ENCODE data around the gene RNF182. TPM values are rescaled to one million over a fixed set of nuclear protein-coding genes. Genes with fewer than 3 reads are reported as not detected.

RNF182 gene
- total and polyA plus RNA-seq, 2 donors (not counting 1 experiment from before 2014, with no cell fraction given): 0.10 TPM; not detected in 1

- H3K36me3 ChIP-seq (replicated peaks in 1 of 2; ENCODE audit: control extremely low read depth in 1 of 2, control insufficient read depth in 1 of 2, extremely low read depth in 1 of 2, insufficient read depth in 2 of 2, low read length in 1 of 2): no peaks in the 10 kb centered on the region
- H4K20me1 ChIP-seq (ENCODE audit: control insufficient read depth, insufficient read depth, low read length, poor library complexity, severe bottlenecking): no peaks in the 10 kb centered on the region
- Mint-ChIP-seq H3K27me3 (peaks cover 16% of the 10 kb centered on the region), H3K9me3 (ENCODE audit: insufficient read depth) (no peaks in the 10 kb centered on the region), H3K27ac (no peak overlapping the region), H3K4me3 (no peak overlapping the region), H3K4me1 (peaks cover 5% of the 10 kb centered on the region)
- H2AFZ ChIP-seq (ENCODE audit: insufficient read depth, low read depth, low read length, poor library complexity, severe bottlenecking): no peak overlapping the region
- H3K9me3 ChIP-seq (ENCODE audit: control extremely low read depth in 1 of 3, control insufficient read depth in 2 of 3, insufficient read depth in 1 of 3, low read length in 2 of 3): no peaks in the 10 kb centered on the region
- H3K4me3 ChIP-seq (ENCODE audit: control extremely low read depth in 1 of 5, extremely low read depth in 1 of 5, insufficient read depth in 1 of 5, low read depth in 2 of 5, low read length in 4 of 5): no peak overlapping the region
- DNase-seq (no peak), ATAC-seq (ENCODE audit: low read depth) (no peak)
- 80% methylated on average over 1 of the region's 8 CpGs for WGBS (ENCODE audit: insufficient coverage)
- H3K4me1 ChIP-seq (ENCODE audit: control insufficient read depth in 2 of 2, insufficient read depth in 2 of 2, low read length in 2 of 2): no peaks in the 10 kb centered on the region
- peaks cover 0 to 9% (median 2%) of the 10 kb centered on the region in 4 experiments for H3K27me3 ChIP-seq (replicated peaks in 1 of 4; ENCODE audit: control extremely low read depth in 1 of 4, control insufficient read depth in 3 of 4, insufficient read depth in 4 of 4, low read length in 3 of 4)
- TF ChIP-seq CTCF (IDR thresholded peaks at IDR 0.05) (no peak), EZH2 (IDR thresholded peaks at IDR 0.05; ENCODE audit: borderline replicate concordance, insufficient read depth, low read depth, low read length, poor library complexity, severe bottlenecking) (no peak)
- no peaks in the 10 kb centered on the region for H3K79me2 ChIP-seq (ENCODE audit: control insufficient read depth, insufficient read depth, low read length)
- POLR2A ChIA-PET: interaction anchor here (0.7 kb wide), 1 partner anchor 1439 kb away, joined by 16 read pairs; no protein-coding TSS in a partner anchor
- CTCF ChIA-PET: interaction anchor here (0.6 to 13.0 kb wide), 14 partner anchors 10 to 1711 kb away, joined by 3 to 230 read pairs (median 4); partner anchors contain the start of genes CD83 and RNF182
- no peak overlapping the region for H3K27ac ChIP-seq (ENCODE audit: low read length in 2 of 2)
- no peak overlapping the region for H3K9ac ChIP-seq (ENCODE audit: low read length)
- intact Hi-C loops (cut with micrococcal nuclease): loop anchor here (1.0 kb wide), 1 partner anchor 154 kb away; no protein-coding TSS in a partner anchor
- H3K4me2 ChIP-seq (replicated peaks; ENCODE audit: low read depth, low read length, poor library complexity, severe bottlenecking): no peak overlapping the region
Measured at GRCh38 chr6:13913226-13914001, 11.3 kb upstream of the RNF182 start.

GRCh38 chr6:13914351-13914750 is 10.4 kb upstream of the RNF182 start:
- Histone ChIP-seq H2AFZ (ENCODE audit: insufficient read depth, low read depth, low read length, poor library complexity, severe bottlenecking) (no peak overlapping the region), H3K79me2 (ENCODE audit: control insufficient read depth, insufficient read depth, low read length) (no peaks in the 10 kb centered on the region), H3K36me3 (replicated peaks in 1 of 2; ENCODE audit: control extremely low read depth in 1 of 2, control insufficient read depth in 1 of 2, extremely low read depth in 1 of 2, insufficient read depth in 2 of 2, low read length in 1 of 2) (no peaks in the 10 kb centered on the region), H3K27me3 (replicated peaks in 1 of 4; ENCODE audit: control extremely low read depth in 1 of 4, control insufficient read depth in 3 of 4, insufficient read depth in 4 of 4, low read length in 3 of 4) (peaks cover 0 to 9% (median 2%) of the 10 kb centered on the region in 4 experiments), H3K9me3 (ENCODE audit: control extremely low read depth in 1 of 3, control insufficient read depth in 2 of 3, insufficient read depth in 1 of 3, low read length in 2 of 3) (no peaks in the 10 kb centered on the region), H4K20me1 (ENCODE audit: control insufficient read depth, insufficient read depth, low read length, poor library complexity, severe bottlenecking) (no peaks in the 10 kb centered on the region), H3K4me3 (ENCODE audit: control extremely low read depth in 1 of 5, extremely low read depth in 1 of 5, insufficient read depth in 1 of 5, low read depth in 2 of 5, low read length in 4 of 5) (no peak overlapping the region), H3K4me1 (ENCODE audit: control insufficient read depth in 2 of 2, insufficient read depth in 2 of 2, low read length in 2 of 2) (no peaks in the 10 kb centered on the region), H3K9ac (ENCODE audit: low read length) (no peak overlapping the region), H3K4me2 (replicated peaks; ENCODE audit: low read depth, low read length, poor library complexity, severe bottlenecking) (no peak overlapping the region), H3K27ac (ENCODE audit: low read length in 2 of 2) (no peak overlapping the region)
- Mint-ChIP-seq H3K27me3 (peaks cover 16% of the 10 kb centered on the region), H3K27ac (no peak overlapping the region), H3K4me1 (peaks cover 3% of the 10 kb centered on the region), H3K4me3 (no peak overlapping the region), H3K9me3 (ENCODE audit: insufficient read depth) (no peaks in the 10 kb centered on the region)
- CTCF ChIA-PET: interaction anchor here (1.4 to 13.0 kb wide), 2 partner anchors 137 to 150 kb away, joined by 3 to 230 read pairs; no protein-coding TSS in a partner anchor
- DNase-seq (no peak), ATAC-seq (ENCODE audit: low read depth) (no peak)
- 100% methylated on average over 2 of the region's 2 CpGs for WGBS (ENCODE audit: insufficient coverage)
- TF ChIP-seq CTCF (IDR thresholded peaks at IDR 0.05) (no peak), EZH2 (IDR thresholded peaks at IDR 0.05; ENCODE audit: borderline replicate concordance, insufficient read depth, low read depth, low read length, poor library complexity, severe bottlenecking) (no peak)
- POLR2A ChIA-PET: no interaction called here
- intact Hi-C loops (cut with micrococcal nuclease): no loop called here

All from B cell (primary cell).